Mesenchymal stem cell (in vitro differentiated cells and primary cell): ENCODE measurements around the gene DPYD.

Experiments used
- DNase-seq: peaks from one replicate; pipeline ENCODE4 v3.0.0-alpha.2; 2013
- H2AFZ ChIP-seq: one replicate; pipeline ENCODE4 v1.6.1; 2013; ENCODE audit warnings: low read depth, mild to moderate bottlenecking, control low read depth, inconsistent platforms, low read length, moderate library complexity
- H2AK5ac ChIP-seq: 2 replicates; pipeline ENCODE4 v1.6.1; 2013; ENCODE audit warnings: low read length, moderate library complexity, mild to moderate bottlenecking, inconsistent platforms; ENCODE audit not compliant: severe bottlenecking
- H2BK120ac ChIP-seq: one replicate; pipeline ENCODE4 v1.6.1; 2013; ENCODE audit warnings: low read depth, mild to moderate bottlenecking, inconsistent platforms, low read length, moderate library complexity
- H2BK12ac ChIP-seq, 2 experiments: one replicate each; pipeline ENCODE4 v1.6.1; 2013; ENCODE audit warnings: inconsistent platforms in 2 of 2, low read length in 2 of 2, mild to moderate bottlenecking in 2 of 2, moderate library complexity in 2 of 2, control low read depth in 1 of 2
- H2BK15ac ChIP-seq: one replicate; pipeline ENCODE4 v1.6.1; 2013; ENCODE audit warnings: mild to moderate bottlenecking, low read depth, inconsistent platforms; ENCODE audit not compliant: poor library complexity, severe bottlenecking
- H2BK5ac ChIP-seq: 2 replicates; pipeline ENCODE4 v1.6.1; 2013; ENCODE audit warnings: low read depth, mild to moderate bottlenecking, low read length, control low read depth, inconsistent platforms; ENCODE audit not compliant: poor library complexity, severe bottlenecking
- H3K14ac ChIP-seq, 2 experiments: one replicate each; pipeline ENCODE4 v1.6.1; 2013; ENCODE audit warnings: inconsistent platforms in 2 of 2, low read length in 2 of 2, control low read depth in 1 of 2, mild to moderate bottlenecking in 1 of 2, moderate library complexity in 1 of 2
- H3K18ac ChIP-seq, 2 experiments: one replicate each; pipeline ENCODE4 v1.6.1; 2013; ENCODE audit warnings: inconsistent platforms in 2 of 2, low read length in 2 of 2, control low read depth in 1 of 2, low read depth in 1 of 2, mild to moderate bottlenecking in 1 of 2
- H3K23ac ChIP-seq, 2 experiments: one replicate each; pipeline ENCODE4 v1.6.1; 2013; ENCODE audit warnings: inconsistent platforms in 2 of 2, low read length in 2 of 2, mild to moderate bottlenecking in 2 of 2, moderate library complexity in 2 of 2, control low read depth in 1 of 2
- H3K27ac ChIP-seq: 2 replicates; pipeline ENCODE4 v1.5.1; 2013; ENCODE audit warnings: mild to moderate bottlenecking, moderate library complexity, low read length, control low read depth, inconsistent platforms; ENCODE audit not compliant: poor library complexity, severe bottlenecking
- H3K27me3 ChIP-seq, 2 experiments: 2 replicates each; pipeline versions ENCODE4 v1.6.1 to v1.7.0; 2013; ENCODE audit warnings: low read length in 2 of 2, mild to moderate bottlenecking in 2 of 2, moderate library complexity in 2 of 2, control low read depth in 1 of 2, inconsistent platforms in 1 of 2; ENCODE audit not compliant: control insufficient read depth in 1 of 2, insufficient read depth in 1 of 2
- H3K36me3 ChIP-seq, 2 experiments: 2 replicates each; pipeline versions ENCODE4 v1.6.1 to v1.7.0; 2013; ENCODE audit warnings: low read length in 2 of 2, control low read depth in 1 of 2, inconsistent platforms in 1 of 2, low read depth in 1 of 2, mild to moderate bottlenecking in 1 of 2; ENCODE audit not compliant: insufficient read depth in 2 of 2, control insufficient read depth in 1 of 2
- H3K4ac ChIP-seq, 2 experiments: one replicate each; pipeline ENCODE4 v1.6.1; 2013; ENCODE audit warnings: inconsistent platforms in 2 of 2, low read length in 2 of 2, mild to moderate bottlenecking in 2 of 2, moderate library complexity in 2 of 2, control low read depth in 1 of 2, low read depth in 1 of 2
- H3K4me1 ChIP-seq: 2 replicates; pipeline ENCODE4 v1.6.1; 2013; ENCODE audit warnings: low read depth, low read length, control low read depth; ENCODE audit not compliant: control insufficient read depth, insufficient read depth
- H3K4me2 ChIP-seq: 2 replicates; pipeline ENCODE4 v1.6.1; 2013; ENCODE audit warnings: low read length, mild to moderate bottlenecking, inconsistent platforms; ENCODE audit not compliant: poor library complexity, severe bottlenecking
- H3K4me3 ChIP-seq, 2 experiments: 2 replicates each; pipeline versions ENCODE4 v1.5.1 to v1.7.0; 2013; ENCODE audit warnings: low read length in 2 of 2, mild to moderate bottlenecking in 2 of 2, control low read depth in 1 of 2, low read depth in 1 of 2; ENCODE audit not compliant: insufficient read depth in 1 of 2
- H3K79me1 ChIP-seq: replicated peaks from 2 replicates; pipeline ENCODE4 v1.6.1; 2013; ENCODE audit warnings: mild to moderate bottlenecking, control low read depth, low read length, inconsistent platforms; ENCODE audit not compliant: poor library complexity, severe bottlenecking
- H3K9ac ChIP-seq: 2 replicates; pipeline ENCODE4 v1.7.0; 2013; ENCODE audit warnings: mild to moderate bottlenecking, low read length, moderate library complexity
- H3K9me3 ChIP-seq: 2 replicates; pipeline ENCODE4 v1.7.0; 2013; ENCODE audit warnings: mild to moderate bottlenecking, low read length; ENCODE audit not compliant: control insufficient read depth
- H4K8ac ChIP-seq: one replicate; pipeline ENCODE4 v1.6.1; 2013; ENCODE audit warnings: inconsistent platforms, mild to moderate bottlenecking, low read length, moderate library complexity
- H4K91ac ChIP-seq: one replicate; pipeline ENCODE4 v1.6.1; 2013; ENCODE audit warnings: mild to moderate bottlenecking, low read length, inconsistent platforms
- WGBS: methylation state at CpG from one replicate; pipeline ENCODE4 v1.1.7; 2013; ENCODE audit warnings: mixed read lengths; 5-methylcytosine and 5-hydroxymethylcytosine counted together

The DPYD gene

DNA sequence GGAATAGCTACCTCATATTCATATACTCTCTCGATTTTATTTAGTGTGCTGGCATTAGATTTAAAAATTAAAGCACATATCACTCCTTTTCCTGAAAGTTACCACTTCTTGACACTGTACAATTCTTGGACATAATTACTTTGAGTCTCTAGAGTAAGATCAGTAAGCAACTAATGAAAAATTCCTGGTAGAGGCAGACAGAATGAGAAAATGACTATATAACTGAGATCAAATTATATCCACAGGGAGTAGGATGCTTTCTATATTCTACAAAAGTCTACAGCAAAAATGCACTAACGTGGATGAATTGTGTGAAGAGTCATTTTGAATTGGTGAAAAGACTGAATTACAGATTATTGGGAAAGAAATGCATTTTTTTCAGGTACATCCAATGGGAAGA is 753.6 kb downstream of the DPYD start:
- Histone ChIP-seq H3K4me3 (no peak overlapping the region), H3K4me2 (no peak overlapping the region), H2AK5ac (no peak overlapping the region), H3K9ac (no peak overlapping the region), H2AFZ (no peak overlapping the region), H3K23ac (no peak overlapping the region), H2BK12ac (no peak overlapping the region), H3K27me3 (no peaks in the 10 kb centered on the region), H3K14ac (no peak overlapping the region), H3K18ac (no peak overlapping the region), H2BK15ac (no peak overlapping the region), H3K9me3 (peaks cover 6% of the 10 kb centered on the region), H3K4me1 (no peaks in the 10 kb centered on the region), H2BK120ac (no peak overlapping the region), H3K79me1 (no peaks in the 10 kb centered on the region), H3K4ac (no peak overlapping the region), H3K27ac (no peak overlapping the region), H2BK5ac (no peak overlapping the region), H4K91ac (no peak overlapping the region), H3K36me3 (no peaks in the 10 kb centered on the region), H4K8ac (no peak overlapping the region)
- no peak for DNase-seq
- no CpG with 5 or more reads among the region's 2 CpGs for WGBS

GRCh38 chr1:97166626-97167025 is 754.2 kb downstream of the DPYD start:
- no peak overlapping the region for H3K23ac ChIP-seq
- no peak overlapping the region for H3K18ac ChIP-seq
- H2BK120ac ChIP-seq = no peak overlapping the region
- no peak overlapping the region for H2BK5ac ChIP-seq
- H3K36me3 ChIP-seq = no peaks in the 10 kb centered on the region
- H2AK5ac ChIP-seq = no peak overlapping the region
- no peaks in the 10 kb centered on the region for H3K27me3 ChIP-seq
- H3K4ac ChIP-seq = no peak overlapping the region
- no peaks in the 10 kb centered on the region for H3K79me1 ChIP-seq
- H3K14ac ChIP-seq = no peak overlapping the region
- no peaks in the 10 kb centered on the region for H3K4me1 ChIP-seq
- no peak overlapping the region for H4K8ac ChIP-seq
- H3K4me3 ChIP-seq = no peak overlapping the region
- DNase-seq = no peak
- H3K9me3 ChIP-seq = peaks cover 6% of the 10 kb centered on the region
- no peak overlapping the region for H4K91ac ChIP-seq
- no CpG with 5 or more reads among the region's 1 CpG for WGBS
- H3K9ac ChIP-seq = no peak overlapping the region
- no peak overlapping the region for H2AFZ ChIP-seq
- H2BK12ac ChIP-seq = no peak overlapping the region
- no peak overlapping the region for H2BK15ac ChIP-seq
- no peak overlapping the region for H3K27ac ChIP-seq
- no peak overlapping the region for H3K4me2 ChIP-seq

GRCh38 chr1:97164276-97164639 is 756.6 kb downstream of the DPYD start:
- no peaks in the 10 kb centered on the region for H3K36me3 ChIP-seq
- no peak overlapping the region for H3K4ac ChIP-seq
- H2AFZ ChIP-seq = no peak overlapping the region
- H3K4me2 ChIP-seq = no peak overlapping the region
- H3K27me3 ChIP-seq = no peaks in the 10 kb centered on the region
- H3K79me1 ChIP-seq = no peaks in the 10 kb centered on the region
- H3K23ac ChIP-seq = no peak overlapping the region
- no peak overlapping the region for H4K8ac ChIP-seq
- H2BK15ac ChIP-seq = no peak overlapping the region
- 89% methylated on average over 1 of the region's 1 CpG for WGBS
- DNase-seq = no peak
- no peak overlapping the region for H3K9ac ChIP-seq
- no peak overlapping the region for H2BK120ac ChIP-seq
- H3K14ac ChIP-seq = no peak overlapping the region
- peaks cover 6% of the 10 kb centered on the region for H3K9me3 ChIP-seq
- no peak overlapping the region for H4K91ac ChIP-seq
- no peak overlapping the region for H2BK5ac ChIP-seq
- no peaks in the 10 kb centered on the region for H3K4me1 ChIP-seq
- no peak overlapping the region for H2BK12ac ChIP-seq
- H2AK5ac ChIP-seq = no peak overlapping the region
- H3K4me3 ChIP-seq = no peak overlapping the region
- H3K18ac ChIP-seq = no peak overlapping the region
- no peak overlapping the region for H3K27ac ChIP-seq

- Histone ChIP-seq H2BK120ac (no peak overlapping the region), H2BK15ac (no peak overlapping the region), H2BK5ac (no peak overlapping the region), H3K4ac (no peak overlapping the region), H3K4me2 (no peak overlapping the region), H3K27ac (no peak overlapping the region), H3K14ac (no peak overlapping the region), H2AFZ (no peak overlapping the region), H3K27me3 (no peaks in the 10 kb centered on the region), H3K9ac (no peak overlapping the region), H3K18ac (no peak overlapping the region), H4K91ac (no peak overlapping the region), H2AK5ac (no peak overlapping the region), H3K79me1 (no peaks in the 10 kb centered on the region), H3K36me3 (no peaks in the 10 kb centered on the region), H2BK12ac (no peak overlapping the region), H3K9me3 (peaks cover 6% of the 10 kb centered on the region), H3K4me3 (no peak overlapping the region), H4K8ac (no peak overlapping the region), H3K23ac (no peak overlapping the region), H3K4me1 (no peaks in the 10 kb centered on the region)
- DNase-seq = no peak
- 89% methylated on average over 1 of the region's 1 CpG for WGBS
These were observed 757.1 kb downstream of the DPYD start for GRCh38 chr1:97163591-97164275.
